Measurements from ENCODE around the gene PPFIBP2. TPM values are rescaled to one million over a fixed set of nuclear protein-coding genes. Genes with fewer than 3 reads are reported as not detected.

PPFIBP2 gene
- total RNA-seq, 2 experiments from 2014 or later, result 102 to 182 TPM

- POLR2A ChIA-PET, result no interaction called here
- H3K4me1 ChIP-seq (ENCODE audit: insufficient read depth, low read length, poor library complexity, severe bottlenecking), result no peaks in the 10 kb centered on the region
- no peak overlapping the region for H2AFZ ChIP-seq (ENCODE audit: low read length)
- intact Hi-C loops (cut with micrococcal nuclease; ENCODE audit: unreplicated experiment), result no loop called here
- H3K9me3 ChIP-seq (ENCODE audit: low read length), result no peaks in the 10 kb centered on the region
- no peak overlapping the region for H3K4me3 ChIP-seq (ENCODE audit: low read depth, low read length, poor library complexity, severe bottlenecking)
- BruUV-seq (replicated peaks), result no TSS peak
- CTCF ChIA-PET (ENCODE audit: unreplicated experiment), result no interaction called here
- H3K36me3 ChIP-seq (ENCODE audit: insufficient read depth, low read length), result peaks cover 76% of the 10 kb centered on the region
- no peak overlapping the region for H3K27ac ChIP-seq (ENCODE audit: low read depth, low read length, poor library complexity, severe bottlenecking)
- no peak for DNase-seq (ENCODE audit: low spot score)
- H3K79me2 ChIP-seq (ENCODE audit: insufficient read depth, low read depth, low read length), result no peaks in the 10 kb centered on the region
- no peaks in the 10 kb centered on the region for H4K20me1 ChIP-seq (ENCODE audit: insufficient read depth, low read length)
- H3K4me2 ChIP-seq (ENCODE audit: low read length), result no peak overlapping the region
- H3K9me2 ChIP-seq (ENCODE audit: insufficient read depth, low read length), result no peaks in the 10 kb centered on the region
- TF ChIP-seq EZH2phosphoT487 (IDR thresholded peaks at IDR 0.05; ENCODE audit: borderline replicate concordance, low read depth, low read length) (no peak), CTCF (conservative IDR thresholded peaks at IDR 0.05; ENCODE audit: low read length) (no peak)
These were observed 141.7 kb downstream of the PPFIBP2 start for GRCh38 chr11:7655253-7656217.

- no peak overlapping the region for H2AFZ ChIP-seq (ENCODE audit: low read length)
- peaks cover 64% of the 10 kb centered on the region for H3K36me3 ChIP-seq (ENCODE audit: insufficient read depth, low read length)
- intact Hi-C loops (cut with micrococcal nuclease; ENCODE audit: unreplicated experiment), result no loop called here
- TF ChIP-seq EZH2phosphoT487 (IDR thresholded peaks at IDR 0.05; ENCODE audit: borderline replicate concordance, low read depth, low read length) (no peak), CTCF (conservative IDR thresholded peaks at IDR 0.05; ENCODE audit: low read length) (no peak)
- no peak overlapping the region for H3K27ac ChIP-seq (ENCODE audit: low read depth, low read length, poor library complexity, severe bottlenecking)
- H3K9me3 ChIP-seq (ENCODE audit: low read length), result no peaks in the 10 kb centered on the region
- DNase-seq (ENCODE audit: low spot score), result no peak
- H3K9me2 ChIP-seq (ENCODE audit: insufficient read depth, low read length), result no peaks in the 10 kb centered on the region
- no TSS peak for BruUV-seq (replicated peaks)
- POLR2A ChIA-PET, result interaction anchor here (1.1 kb wide), 1 partner anchor 9 kb away, joined by 3 read pairs; no protein-coding TSS in a partner anchor
- H3K4me2 ChIP-seq (ENCODE audit: low read length), result no peak overlapping the region
- H4K20me1 ChIP-seq (ENCODE audit: insufficient read depth, low read length), result no peaks in the 10 kb centered on the region
- H3K4me1 ChIP-seq (ENCODE audit: insufficient read depth, low read length, poor library complexity, severe bottlenecking), result no peaks in the 10 kb centered on the region
- no peak overlapping the region for H3K4me3 ChIP-seq (ENCODE audit: low read depth, low read length, poor library complexity, severe bottlenecking)
- CTCF ChIA-PET (ENCODE audit: unreplicated experiment), result no interaction called here
- H3K79me2 ChIP-seq (ENCODE audit: insufficient read depth, low read depth, low read length), result no peaks in the 10 kb centered on the region
These were observed 142.9 kb downstream of the PPFIBP2 start for GRCh38 chr11:7656704-7657103.
